ENCODE data around the gene TTC14. TPM values are rescaled to one million over a fixed set of nuclear protein-coding genes. Genes with fewer than 3 reads are reported as not detected.

The TTC14 gene
- total RNA-seq, 1 donor from 2014 or later: 39.2 TPM

GRCh38 chr3:180640987-180641386, 39.0 kb downstream of the TTC14 start:
- Mint-ChIP-seq H3K4me1 (no peaks in the 10 kb centered on the region), H3K27me3 (ENCODE audit: low read depth) (peaks cover 40% of the 10 kb centered on the region), H3K36me3 (ENCODE audit: low read depth) (no peaks in the 10 kb centered on the region), H3K9me3 (no peaks in the 10 kb centered on the region), H3K4me3 (no peak overlapping the region), H3K27ac (ENCODE audit: unreplicated experiment) (no peak overlapping the region)
- no peak for DNase-seq (ENCODE audit: low read depth, low spot score)
- TF ChIP-seq CTCF (conservative IDR thresholded peaks at IDR 0.05): no peak

- no peaks in the 10 kb centered on the region for H3K36me3 Mint-ChIP-seq (ENCODE audit: low read depth)
- peaks cover 28% of the 10 kb centered on the region for H3K27me3 Mint-ChIP-seq (ENCODE audit: low read depth)
- H3K4me1 Mint-ChIP-seq: no peaks in the 10 kb centered on the region
- DNase-seq (ENCODE audit: low read depth, low spot score): no peak
- H3K27ac Mint-ChIP-seq (ENCODE audit: unreplicated experiment): no peak overlapping the region
- no peak overlapping the region for H3K4me3 Mint-ChIP-seq
- H3K9me3 Mint-ChIP-seq: no peaks in the 10 kb centered on the region
- peak; percentile 55 for TF ChIP-seq CTCF (conservative IDR thresholded peaks at IDR 0.05)
These were observed 44.3 kb downstream of the TTC14 start for GRCh38 chr3:180646187-180646790.

- H3K27ac Mint-ChIP-seq (ENCODE audit: unreplicated experiment): no peak overlapping the region
- no peak for DNase-seq (ENCODE audit: low read depth, low spot score)
- TF ChIP-seq CTCF (conservative IDR thresholded peaks at IDR 0.05): no peak
- peaks cover 17% of the 10 kb centered on the region for H3K27me3 Mint-ChIP-seq (ENCODE audit: low read depth)
- H3K4me3 Mint-ChIP-seq: no peak overlapping the region
- no peaks in the 10 kb centered on the region for H3K36me3 Mint-ChIP-seq (ENCODE audit: low read depth)
- no peaks in the 10 kb centered on the region for H3K4me1 Mint-ChIP-seq
- H3K9me3 Mint-ChIP-seq: no peaks in the 10 kb centered on the region
These were observed 54.4 kb downstream of the TTC14 start for GRCh38 chr3:180656406-180656805.

GRCh38 chr3:180657094-180657493, 55.1 kb downstream of the TTC14 start:
- Mint-ChIP-seq H3K9me3 (no peaks in the 10 kb centered on the region), H3K4me1 (no peaks in the 10 kb centered on the region), H3K27ac (ENCODE audit: unreplicated experiment) (no peak overlapping the region), H3K27me3 (ENCODE audit: low read depth) (peaks cover 17% of the 10 kb centered on the region), H3K36me3 (ENCODE audit: low read depth) (no peaks in the 10 kb centered on the region), H3K4me3 (no peak overlapping the region)
- DNase-seq (ENCODE audit: low read depth, low spot score): no peak
- no peak for TF ChIP-seq CTCF (conservative IDR thresholded peaks at IDR 0.05)

Other genes with a start within 250 kb of the TTC14 start
- gene CCDC39, start 77.3 kb downstream of the TTC14 start, total RNA-seq: 0.07 TPM in 1 of 2 replicates, not detected in the other